HepG2 (cell line): ENCODE results near the gene YIF1A. TPM values are rescaled to one million over a fixed set of nuclear protein-coding genes. Genes with fewer than 3 reads are reported as not detected.

ENCODE experiments used
- AFF4 ChIP-seq: sonication (generic); formaldehyde crosslinking; IDR thresholded peaks from 2 replicates; pipeline ENCODE4 v1.4.0; 2020; ENCODE audit warnings: missing genetic modification reagents
- BRD4 ChIP-seq: sonication (generic); formaldehyde crosslinking; IDR thresholded peaks from 2 replicates; pipeline ENCODE4 v1.4.0; 2020; ENCODE audit warnings: missing genetic modification reagents
- DPF2 ChIP-seq: sonication (generic); formaldehyde crosslinking; IDR thresholded peaks from 2 replicates; pipeline ENCODE4 v1.4.0; 2020; ENCODE audit warnings: mild to moderate bottlenecking, low read depth, missing genetic modification reagents, borderline replicate concordance
- FOXM1 ChIP-seq: sonication (generic); formaldehyde crosslinking; IDR thresholded peaks from 2 replicates; pipeline ENCODE4 v1.5.0; 2020; ENCODE audit warnings: missing genetic modification reagents
- FOXP4 ChIP-seq: sonication (generic); formaldehyde crosslinking; IDR thresholded peaks from 2 replicates; pipeline ENCODE4 v1.4.0; 2020; ENCODE audit warnings: missing genetic modification reagents
- GMEB1 ChIP-seq: sonication (generic); formaldehyde crosslinking; IDR thresholded peaks from 2 replicates; pipeline ENCODE4 v1.5.1; 2020; ENCODE audit warnings: missing genetic modification reagents, mild to moderate bottlenecking, borderline replicate concordance
- HNRNPH1 ChIP-seq: fragments of 200-400 bp; formaldehyde crosslinking; optimal IDR thresholded peaks from 2 replicates; pipeline ENCODE3; 2017; ENCODE audit warnings: mild to moderate bottlenecking, low read depth, low read length
- JUND ChIP-seq: sonication (generic); formaldehyde crosslinking; IDR thresholded peaks from 2 replicates; pipeline ENCODE4 v1.8.0; 2022; ENCODE audit warnings: mild to moderate bottlenecking, missing genetic modification reagents
- KAT8 ChIP-seq: IDR thresholded peaks from 2 replicates; pipeline ENCODE4 v1.6.1; 2016; ENCODE audit warnings: missing genetic modification reagents, missing compliant biosample characterization
- KMT2A ChIP-seq: sonication (generic); formaldehyde crosslinking; IDR thresholded peaks from 2 replicates; pipeline ENCODE4 v1.4.0; 2020; ENCODE audit warnings: missing genetic modification reagents
- NFATC3 ChIP-seq: sonication (generic); formaldehyde crosslinking; IDR thresholded peaks from 2 replicates; pipeline ENCODE4 v1.5.1; 2020; ENCODE audit warnings: mild to moderate bottlenecking, missing genetic modification reagents
- NR2F2 ChIP-seq: IDR thresholded peaks from 2 replicates; pipeline ENCODE4 v1.6.1; 2012; ENCODE audit warnings: low read depth, inconsistent platforms, borderline replicate concordance
- RELA ChIP-seq: sonication (generic); formaldehyde crosslinking; IDR thresholded peaks from 2 replicates; pipeline ENCODE4 v1.4.0; 2020; ENCODE audit warnings: missing genetic modification reagents
- SKI ChIP-seq: fragments of 450-650 bp; IDR thresholded peaks from one replicate; pipeline ENCODE4 v1.6.1; 2018; ENCODE audit warnings: mild to moderate bottlenecking; ENCODE audit not compliant: partially characterized antibody
- SP4 ChIP-seq: sonication (generic); formaldehyde crosslinking; IDR thresholded peaks from 2 replicates; pipeline ENCODE4 v1.8.1; 2023; ENCODE audit warnings: mild to moderate bottlenecking, missing genetic modification reagents
- THYN1 ChIP-seq: sonication (generic); formaldehyde crosslinking; IDR thresholded peaks from 2 replicates; pipeline ENCODE4 v1.8.1; 2023; ENCODE audit warnings: low read depth, mild to moderate bottlenecking, moderate library complexity, missing genetic modification reagents, borderline replicate concordance
- TSC22D2 ChIP-seq: sonication (generic); formaldehyde crosslinking; IDR thresholded peaks from 2 replicates; pipeline ENCODE4 v1.5.1; 2020; ENCODE audit warnings: missing genetic modification reagents, mild to moderate bottlenecking, borderline replicate concordance
- XBP1 ChIP-seq: sonication (generic); formaldehyde crosslinking; IDR thresholded peaks from 2 replicates; pipeline ENCODE4 v1.5.0; 2020; ENCODE audit warnings: missing genetic modification reagents
- ZBTB21 ChIP-seq: sonication (generic); formaldehyde crosslinking; IDR thresholded peaks from 2 replicates; pipeline ENCODE4 v1.4.0; 2020; ENCODE audit warnings: missing genetic modification reagents
- ZFX ChIP-seq: sonication (generic); formaldehyde crosslinking; IDR thresholded peaks from 2 replicates; pipeline ENCODE4 v1.4.0; 2020; ENCODE audit warnings: mild to moderate bottlenecking, low read depth, missing genetic modification reagents, moderate library complexity
- ZFYVE20 ChIP-seq: sonication (generic); formaldehyde crosslinking; IDR thresholded peaks from 2 replicates; pipeline ENCODE4 v1.8.0; 2023; ENCODE audit warnings: low read depth, mild to moderate bottlenecking, moderate library complexity, missing genetic modification reagents, borderline replicate concordance
- ZNF512 ChIP-seq: sonication (generic); formaldehyde crosslinking; IDR thresholded peaks from 2 replicates; pipeline ENCODE4 v1.4.0; 2020; ENCODE audit warnings: mild to moderate bottlenecking, missing genetic modification reagents
- polyA plus RNA-seq, 8 experiments: library from polyadenylated mRNA; depleted of rRNA in 3 of 8; stranded (reverse) in 7 of 8; unstranded in 1 of 8; fragments of >200 nt; fragmentation: Illumina TruSeq in 4 of 8; extraction: Trizol in 4 of 8; gene quantifications; 2 replicates each; pipeline versions ENCODE4 v1.2.1 to v1.2.3, GENCODE V29; 2011 to 2016; ENCODE audit warnings: low read depth in 4 of 8, missing spikeins in 1 of 8, mixed read lengths in 1 of 8; ENCODE audit not compliant: insufficient read depth in 1 of 8
- total RNA-seq, 5 experiments: library from RNA; depleted of rRNA; stranded (reverse); fragments of >200 nt; fragmentation: Illumina TruSeq; extraction: Trizol; gene quantifications; 2 replicates each; pipeline ENCODE4 v1.2.3, GENCODE V29; 2016; ENCODE audit warnings: low read depth in 1 of 5

Gene YIF1A
- total and polyA plus RNA-seq, 2 of the 13 experiments (the other 11 are each of a cell fraction or from before 2014, with no cell fraction given) = 133 to 145 TPM

- no peak for TF ChIP-seq ZFYVE20 (CRISPR knock-in tag)
- TF ChIP-seq HNRNPH1 = no peak
- no peak for TF ChIP-seq FOXM1 (CRISPR knock-in tag)
- TF ChIP-seq ZFX (CRISPR knock-in tag) = peak; percentile 85
- no peak for TF ChIP-seq DPF2
- TF ChIP-seq XBP1 (CRISPR knock-in tag) = no peak
- no peak for TF ChIP-seq ZNF512
- no peak for TF ChIP-seq RELA (CRISPR knock-in tag)
- peak; percentile 33 for TF ChIP-seq KAT8
- TF ChIP-seq AFF4 (CRISPR knock-in tag) = 0 out of 2 replicates have a peak, but pooled peaks have one; percentile 23
- TF ChIP-seq KMT2A = peak; percentile 46; the same call in 1 of the 2 replicates
- no peak for TF ChIP-seq JUND (CRISPR knock-in tag)
- TF ChIP-seq FOXP4 (CRISPR knock-in tag) = no peak
- no peak for TF ChIP-seq ZBTB21 (CRISPR knock-in tag)
- no peak for TF ChIP-seq THYN1 (CRISPR knock-in tag)
- peak; percentile 71; the same call in 1 of the 2 replicates for TF ChIP-seq TSC22D2 (CRISPR knock-in tag)
- 0 out of 2 replicates have a peak, but pooled peaks have one; percentile 29 for TF ChIP-seq BRD4 (CRISPR knock-in tag)
- TF ChIP-seq NFATC3 (CRISPR knock-in tag) = no peak
- peak; percentile 29 for TF ChIP-seq SKI
- TF ChIP-seq NR2F2 = no peak
- TF ChIP-seq GMEB1 (CRISPR knock-in tag) = peak; percentile 52; the same call in 1 of the 2 replicates
- peak; percentile 94; the same call in 1 of the 2 replicates for TF ChIP-seq SP4 (CRISPR knock-in tag)
Measured at GRCh38 chr11:66311965-66312548, 23.1 kb upstream of the YIF1A start (continued).
